Neural cell (in vitro differentiated cells): ENCODE measurements around the gene GPC5.

Experiments
- CTCF ChIP-seq: fragments of 450-650 bp; IDR thresholded peaks from 2 replicates; pipeline ENCODE4 v1.5.1; 2014; ENCODE audit warnings: antibody characterized with exemption, mild to moderate bottlenecking, moderate library complexity; ENCODE audit not compliant: poor library complexity, severe bottlenecking
- EZH2 ChIP-seq: fragments of 200-600, 300-800 bp; shearing (Covaris generic), sonication (generic); IDR thresholded peaks from 2 replicates; pipeline ENCODE4 v1.6.1; 2014; ENCODE audit warnings: antibody characterized with exemption, low read length, borderline replicate concordance, mild to moderate bottlenecking; ENCODE audit not compliant: insufficient read depth, poor library complexity, severe bottlenecking
- TAF1 ChIP-seq: IDR thresholded peaks from 2 replicates; pipeline ENCODE4 v1.6.1; 2012; ENCODE audit warnings: low read depth

- TF ChIP-seq TAF1 (no peak), EZH2 (no peak), CTCF (no peak)
Observed at GRCh38 chr13:92028695-92029094, 630.3 kb downstream of the GPC5 start.
